Breast epithelium (tissue), 3 donors: ENCODE measurements around the gene PLCE1.

Experiments used
- POLR2A ChIP-seq: fragments of 450-650 bp; IDR thresholded peaks from one replicate; pipeline ENCODE4 v1.6.1; 2016; ENCODE audit warnings: antibody characterized with exemption, mild to moderate bottlenecking, moderate library complexity
- POLR2AphosphoS5 ChIP-seq, 3 donors: sonication (generic); formaldehyde crosslinking; IDR thresholded peaks; one replicate each; pipeline ENCODE4 v1.6.1; 2017; ENCODE audit warnings: antibody characterized with exemption in 3 of 3
- TF ChIP-seq, protein P1 (sequence below), 3 donors: fragments of 450-650 bp; IDR thresholded peaks; one replicate each; pipeline ENCODE4 v1.5.1; 2016 to 2017; ENCODE audit warnings: antibody characterized with exemption in 3 of 3, mild to moderate bottlenecking in 3 of 3, moderate library complexity in 3 of 3

DNA sequence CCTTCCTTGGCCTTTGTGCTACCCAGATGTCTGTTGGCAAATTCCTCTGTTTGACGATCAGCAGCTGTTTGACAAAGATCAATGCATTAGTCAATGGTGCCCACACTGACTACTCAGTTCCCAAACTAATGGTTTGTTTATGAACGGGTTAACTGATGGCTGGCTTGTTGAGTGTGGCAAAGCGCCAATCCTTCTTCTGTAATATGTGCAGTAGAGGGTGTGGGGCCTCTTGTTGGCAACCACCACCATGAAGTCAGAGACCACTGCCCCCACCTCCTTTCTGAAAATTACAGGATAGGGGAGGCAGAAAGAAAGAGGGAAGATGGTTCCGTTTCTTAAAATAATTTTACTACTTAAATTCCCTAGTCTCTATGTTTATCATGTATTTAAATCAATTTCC is 2.6 kb upstream of the PLCE1 start:
- no peak for TF ChIP-seq POLR2AphosphoS5 (IDR thresholded peaks at IDR 0.05)
- TF ChIP-seq, protein P1, sequence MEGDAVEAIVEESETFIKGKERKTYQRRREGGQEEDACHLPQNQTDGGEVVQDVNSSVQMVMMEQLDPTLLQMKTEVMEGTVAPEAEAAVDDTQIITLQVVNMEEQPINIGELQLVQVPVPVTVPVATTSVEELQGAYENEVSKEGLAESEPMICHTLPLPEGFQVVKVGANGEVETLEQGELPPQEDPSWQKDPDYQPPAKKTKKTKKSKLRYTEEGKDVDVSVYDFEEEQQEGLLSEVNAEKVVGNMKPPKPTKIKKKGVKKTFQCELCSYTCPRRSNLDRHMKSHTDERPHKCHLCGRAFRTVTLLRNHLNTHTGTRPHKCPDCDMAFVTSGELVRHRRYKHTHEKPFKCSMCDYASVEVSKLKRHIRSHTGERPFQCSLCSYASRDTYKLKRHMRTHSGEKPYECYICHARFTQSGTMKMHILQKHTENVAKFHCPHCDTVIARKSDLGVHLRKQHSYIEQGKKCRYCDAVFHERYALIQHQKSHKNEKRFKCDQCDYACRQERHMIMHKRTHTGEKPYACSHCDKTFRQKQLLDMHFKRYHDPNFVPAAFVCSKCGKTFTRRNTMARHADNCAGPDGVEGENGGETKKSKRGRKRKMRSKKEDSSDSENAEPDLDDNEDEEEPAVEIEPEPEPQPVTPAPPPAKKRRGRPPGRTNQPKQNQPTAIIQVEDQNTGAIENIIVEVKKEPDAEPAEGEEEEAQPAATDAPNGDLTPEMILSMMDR (IDR thresholded peaks at IDR 0.05), result no peak
- TF ChIP-seq POLR2A, result no peak
